Activated CD4-positive, alpha-beta T cell treated with anti-CD3 and anti-CD28 coated beads for 4 hours (primary cell): Measurements from ENCODE around the gene EFCAB9.
"Not testable (repeated sequence)": the region's sequence is repeated elsewhere in the genome, so short reads cannot be mapped to it uniquely, and the experiment has no call there.

Experiments used
- DNase-seq, 2 donors: peaks; one replicate each; pipeline ENCODE4 v3.0.0-alpha.2; 2020

Gene EFCAB9

DNA sequence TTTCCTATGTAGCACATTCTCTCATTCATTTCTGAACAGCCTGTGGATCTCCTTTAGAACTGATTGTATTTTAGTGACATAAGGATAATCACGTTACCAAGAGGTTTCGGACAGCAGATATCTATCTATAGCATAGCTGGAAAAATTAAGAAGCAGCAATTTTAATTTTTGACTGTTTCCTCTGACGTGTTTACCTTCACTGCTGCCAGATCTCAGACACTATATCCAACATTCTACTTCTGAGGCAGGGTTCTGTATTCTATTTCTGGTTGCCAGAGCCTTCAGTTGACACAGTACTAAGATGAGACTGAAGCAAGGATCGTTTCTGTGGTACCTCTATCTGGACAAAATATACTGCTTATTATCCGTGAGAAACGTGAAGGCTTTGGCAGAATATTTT, at the start of gene EFCAB9:
TSS of gene EFCAB9 (plus strand) at position 301 of the 400 bp plus-strand sequence. CDS start at position 302, 1 bp downstream.
- DNase-seq: no peak

DNA sequence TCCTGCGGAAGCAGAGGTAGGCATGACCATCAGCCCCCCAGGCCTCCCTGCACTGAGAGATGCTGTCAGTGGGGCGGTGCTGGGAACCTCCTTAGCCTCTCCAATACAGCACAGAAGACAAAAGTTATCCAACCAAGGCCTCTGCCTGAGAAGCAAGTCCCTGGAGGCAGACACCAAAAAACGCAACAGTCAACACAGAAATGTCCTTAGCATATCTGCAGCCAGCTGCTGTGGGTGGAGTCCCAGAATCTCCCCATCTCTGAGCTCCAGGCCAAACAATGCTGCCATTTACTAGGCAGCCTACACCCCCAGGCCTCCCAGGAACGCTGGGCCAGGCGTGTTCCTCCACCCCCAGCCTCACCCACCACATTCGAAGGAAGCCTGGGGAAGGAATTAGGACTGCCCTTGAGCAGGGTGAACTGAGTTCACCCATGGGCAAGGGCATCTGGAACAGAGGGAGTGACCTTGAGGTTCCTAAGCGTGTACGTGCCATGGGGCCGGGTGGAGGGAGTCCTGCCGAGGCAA, 49.6 kb upstream of the EFCAB9 start:
- no peak for DNase-seq

GRCh38 chr5:172144931-172145869, 48.8 kb upstream of the EFCAB9 start:
- no peak for DNase-seq

DNA sequence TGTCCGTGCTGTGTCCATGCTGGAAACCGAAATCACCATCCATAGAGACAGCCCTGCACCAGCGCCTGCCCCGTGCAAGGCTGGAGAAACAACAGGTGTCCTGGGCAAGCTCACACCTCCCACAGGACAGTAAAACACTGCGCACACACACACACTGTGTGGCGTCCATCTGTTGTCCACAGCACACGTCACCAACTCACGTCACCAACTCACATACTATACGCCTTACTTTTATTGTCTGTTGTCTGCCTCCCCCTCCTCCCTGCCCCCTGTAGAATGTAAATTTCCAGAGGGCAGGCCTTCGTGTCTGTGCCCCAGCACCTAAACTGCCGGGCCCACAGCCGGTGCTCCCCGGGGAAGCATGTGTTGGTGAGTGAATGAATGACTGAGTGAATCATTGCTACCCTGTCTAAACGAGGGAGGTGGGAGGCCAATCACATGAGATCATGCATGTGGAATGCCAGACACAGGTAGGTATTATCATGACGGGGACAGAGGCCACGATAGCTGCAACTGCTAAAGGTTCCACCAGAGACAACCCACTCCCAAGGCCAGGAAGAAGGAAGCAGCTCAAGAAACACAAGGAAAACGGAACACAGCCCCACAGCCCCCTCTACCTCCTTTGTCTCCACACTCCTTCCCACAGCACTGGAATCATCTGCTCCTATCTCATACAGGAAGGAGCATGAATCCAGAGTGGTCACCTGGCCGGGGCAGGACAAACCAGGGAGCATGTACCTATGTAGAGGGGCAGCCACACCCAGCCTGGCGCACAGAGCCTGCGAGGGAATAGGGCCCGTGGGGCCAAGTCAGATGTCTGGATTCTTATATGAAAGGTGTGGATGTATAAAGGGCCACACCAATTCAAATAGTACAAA, 47.9 kb upstream of the EFCAB9 start:
- no peak for DNase-seq

DNA sequence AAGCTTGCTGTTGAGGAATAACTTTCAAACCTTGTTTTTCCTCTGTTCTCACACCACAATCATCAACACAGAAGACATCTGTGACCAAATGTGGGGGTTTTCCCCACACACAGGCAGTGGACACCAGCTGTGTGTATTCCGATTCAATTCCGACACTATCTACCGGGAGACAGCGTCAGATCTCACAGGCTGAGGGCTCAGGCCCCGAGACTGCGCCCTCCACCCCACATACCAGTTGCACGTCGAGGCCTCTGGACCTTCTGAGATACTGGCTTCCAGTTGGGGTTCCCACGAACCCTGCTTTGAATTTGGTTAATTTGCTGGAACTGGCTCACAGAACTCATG, 47.3 kb upstream of the EFCAB9 start:
- DNase-seq: no peak

DNA sequence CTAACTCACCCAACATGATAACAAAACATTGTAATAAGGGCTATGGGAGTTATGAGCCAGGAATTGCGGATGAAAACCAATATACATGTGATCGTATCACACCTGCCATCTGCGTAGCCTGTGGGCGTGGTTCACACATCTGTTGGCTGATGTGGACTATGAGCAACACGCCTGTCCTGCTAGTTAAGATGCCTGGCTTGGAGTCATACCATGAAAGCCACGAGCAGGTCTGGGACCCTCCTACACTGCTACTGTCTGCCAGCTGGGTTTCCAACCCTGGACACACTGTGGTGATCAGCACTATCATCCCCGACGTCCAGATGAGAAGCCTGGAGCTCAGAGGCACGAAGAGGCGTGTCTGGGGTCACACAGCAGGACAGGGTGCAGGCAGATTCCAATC, 46.1 kb upstream of the EFCAB9 start:
- no peak for DNase-seq

DNA sequence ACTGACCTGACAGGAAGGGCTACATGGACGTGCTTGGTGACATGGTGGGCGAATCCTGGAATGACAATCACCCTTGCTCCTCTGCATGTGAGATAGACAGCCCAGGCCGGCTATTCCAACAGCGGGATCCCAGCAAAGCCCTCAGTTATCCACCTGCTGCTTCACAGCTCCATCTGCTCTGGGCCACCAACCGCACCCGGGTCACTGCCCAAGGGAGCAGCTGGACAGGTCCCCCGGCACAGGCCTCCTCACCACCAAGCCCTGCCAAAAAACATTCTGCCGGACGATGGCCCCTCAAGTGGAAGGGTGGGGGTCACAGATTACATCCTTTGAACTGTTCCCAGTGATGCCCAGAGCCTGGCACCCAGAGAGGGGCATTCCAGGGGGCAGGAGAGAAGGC, 45.6 kb upstream of the EFCAB9 start:
- DNase-seq: no peak

- no peak for DNase-seq
Measured at GRCh38 chr5:172149073-172149472, 44.9 kb upstream of the EFCAB9 start.

GRCh38 chr5:172149481-172149880, 44.5 kb upstream of the EFCAB9 start:
- not testable (repeated sequence) for DNase-seq

GRCh38 chr5:172150514-172151425, 43.2 kb upstream of the EFCAB9 start:
- DNase-seq: no peak

DNA sequence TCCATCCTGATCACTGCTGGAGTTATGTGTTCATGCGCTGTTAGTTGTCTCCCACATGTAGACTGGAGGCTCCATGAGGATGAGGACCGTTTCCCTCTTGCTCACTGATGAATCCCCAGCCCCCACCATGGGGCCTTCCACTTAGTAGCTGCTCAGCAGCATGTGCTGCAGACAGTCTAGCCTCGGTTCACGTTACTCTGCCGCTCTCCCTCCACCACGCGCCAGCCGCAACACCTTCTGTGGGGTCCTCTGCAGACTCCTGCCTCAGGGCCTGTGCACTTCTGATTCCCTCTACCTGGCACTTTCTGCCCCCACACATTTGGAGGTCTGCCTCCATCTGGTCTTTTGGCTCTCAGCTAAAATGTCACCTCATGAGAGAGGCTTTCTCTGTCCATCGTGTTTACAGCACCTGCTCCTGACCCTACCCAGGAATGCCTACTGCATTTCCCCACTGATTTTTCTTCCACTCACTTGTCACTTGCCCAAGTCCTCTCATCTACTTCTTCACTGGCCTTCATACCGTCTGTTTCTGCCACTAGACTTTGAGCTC, 42.2 kb upstream of the EFCAB9 start:
- DNase-seq: no peak

GRCh38 chr5:172153695-172154094, 40.3 kb upstream of the EFCAB9 start:
- no peak for DNase-seq

- DNase-seq: not testable (repeated sequence)
Measured at GRCh38 chr5:172155101-172155500, 38.9 kb upstream of the EFCAB9 start.

DNA sequence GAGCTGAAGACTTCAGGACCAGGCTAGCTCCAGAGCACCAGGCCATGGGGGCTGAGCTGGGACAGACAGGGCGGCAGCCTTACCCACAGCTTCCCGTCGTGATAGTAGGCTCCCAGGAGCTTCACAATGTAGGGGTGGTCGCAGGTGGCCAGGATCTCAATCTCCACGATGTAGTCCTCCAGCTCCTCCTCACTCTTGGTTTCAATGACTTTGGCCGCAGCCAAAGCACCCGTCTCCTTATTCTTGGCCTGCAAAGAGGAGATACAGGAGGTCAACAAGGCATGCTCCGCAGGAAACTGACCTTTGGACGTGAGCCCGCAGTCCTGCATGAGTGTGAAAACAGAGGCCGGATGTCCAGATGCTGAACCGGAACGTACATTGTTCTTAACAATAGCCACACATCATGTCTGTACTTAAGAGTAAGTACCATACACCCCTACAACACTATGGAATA, 37.4 kb upstream of the EFCAB9 start:
- DNase-seq: no peak

DNA sequence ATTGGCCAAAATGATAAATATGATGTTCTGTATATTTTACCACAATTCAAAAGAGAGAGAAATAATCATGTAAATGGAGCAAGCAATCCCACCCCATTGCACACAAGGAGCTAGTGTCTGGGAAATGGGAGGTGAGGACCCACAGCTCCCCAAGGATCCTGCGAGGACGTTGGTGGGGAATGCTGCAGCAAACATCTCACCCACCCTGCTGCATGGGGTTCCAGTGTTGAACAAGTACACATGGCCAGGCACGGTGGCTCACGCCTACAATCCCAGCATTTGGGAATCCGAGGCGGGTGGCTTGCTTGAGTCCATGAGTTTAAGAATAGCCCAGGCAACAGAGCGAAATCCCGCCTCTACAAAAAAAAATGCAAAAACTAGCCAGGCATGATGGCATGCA, 35.0 kb upstream of the EFCAB9 start:
- DNase-seq: no peak

DNA sequence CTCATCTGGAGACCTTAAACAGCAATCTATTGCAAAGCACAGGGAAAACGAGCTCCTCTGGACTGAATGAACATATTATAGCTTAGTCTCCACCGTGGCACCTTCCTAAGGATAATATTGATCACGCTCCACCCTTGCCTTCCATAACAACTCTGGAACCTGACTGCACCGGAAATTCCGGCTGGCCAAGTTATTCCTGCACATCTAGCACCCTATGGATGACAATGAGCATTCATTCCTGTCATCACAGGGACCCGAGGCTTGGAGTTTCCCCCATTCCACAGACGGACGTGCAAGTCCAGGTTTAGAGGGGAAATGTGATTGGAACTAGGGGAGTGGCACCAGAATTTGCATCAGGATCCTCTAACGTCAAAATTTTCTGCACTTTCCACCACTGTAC, 33.5 kb upstream of the EFCAB9 start:
- DNase-seq: no peak

GRCh38 chr5:172162323-172162986, 31.5 kb upstream of the EFCAB9 start:
- DNase-seq: no peak

DNA sequence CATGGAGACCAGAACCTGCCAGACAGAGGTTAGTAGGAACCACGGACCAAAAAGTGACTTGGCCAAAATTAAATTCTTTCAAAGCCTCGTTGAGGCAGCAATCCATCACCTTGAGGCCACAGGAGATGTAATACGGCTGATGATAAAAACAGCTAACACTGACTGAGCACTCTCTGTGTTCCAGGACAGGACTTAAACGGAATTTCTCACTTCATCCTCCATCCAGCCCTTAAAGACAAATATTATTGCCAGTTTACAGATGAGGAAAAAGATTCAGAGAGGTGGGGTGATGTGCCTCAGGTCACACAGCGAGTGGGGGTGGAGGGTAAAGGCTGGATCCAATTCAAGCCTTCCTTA, 31.0 kb upstream of the EFCAB9 start:
- no peak for DNase-seq

- no peak for DNase-seq
Measured at GRCh38 chr5:172163346-172163745, 30.6 kb upstream of the EFCAB9 start.

- no peak for DNase-seq
Measured at GRCh38 chr5:172164769-172165212, 29.2 kb upstream of the EFCAB9 start.

GRCh38 chr5:172165465-172165864, 28.5 kb upstream of the EFCAB9 start:
- no peak for DNase-seq
